SK-N-SH (cell line): Measurements from ENCODE around the gene SPAG6. TPM values are rescaled to one million over a fixed set of nuclear protein-coding genes. Genes with fewer than 3 reads are reported as not detected.

Experiments used
- CTCF ChIA-PET: fragments of 300-600, 350-600 bp; formaldehyde crosslinking; extraction: SDS; loops from one replicate; lab custom pipeline; 2021; lab: Yijun Ruan, JAX
- POLR2A ChIA-PET: fragments of 350-600 bp; sonication (Branson Sonifier 250); formaldehyde crosslinking; extraction: SDS; loops from one replicate; lab custom pipeline; 2020; ENCODE audit warnings: antibody characterized with exemption, inconsistent platforms; lab: Yijun Ruan, JAX
- DNase-seq: peaks from one replicate; pipeline ENCODE4 v3.0.0; 2012
- H2AFZ ChIP-seq: fragments of 200-600 bp; sonication (generic); 2 replicates; pipeline ENCODE4 v1.8.1; 2016; ENCODE audit warnings: antibody characterized with exemption, mild to moderate bottlenecking, low read depth
- H3F3A ChIP-seq: fragments of 200-600 bp; sonication (generic); replicated peaks from 2 replicates; pipeline ENCODE3; 2016; ENCODE audit warnings: antibody characterized with exemption, mild to moderate bottlenecking; ENCODE audit not compliant: insufficient read depth
- H3K27ac ChIP-seq, 2 experiments: fragments of 200-500 bp in 1 of 2; fragments of 200-600 bp in 1 of 2; sonication (Bioruptor generic) in 1 of 2; sonication (generic), shearing (Covaris generic) in 1 of 2; 2 replicates each; pipeline versions ENCODE4 v1.5.1 to v1.6.1; 2014 to 2016; ENCODE audit warnings: low read depth in 2 of 2, inconsistent platforms in 1 of 2, low read length in 1 of 2, mild to moderate bottlenecking in 1 of 2, mixed read lengths in 1 of 2
- H3K27me3 ChIP-seq: fragments of 200-600 bp; sonication (generic), shearing (Covaris generic); 2 replicates; pipeline ENCODE4 v1.6.1; 2016; ENCODE audit warnings: mixed run types; ENCODE audit not compliant: insufficient read depth
- H3K36me3 ChIP-seq, 2 experiments: fragments of 200-500 bp in 1 of 2; fragments of 200-600 bp in 1 of 2; sonication (Bioruptor generic) in 1 of 2; sonication (generic) in 1 of 2; replicated peaks in 1 of 2; 2 replicates each; pipeline versions ENCODE3 to v1.5.1; 2014 to 2016; ENCODE audit warnings: low read length in 1 of 2, mild to moderate bottlenecking in 1 of 2; ENCODE audit not compliant: insufficient read depth in 2 of 2, control insufficient read depth in 1 of 2
- H3K4me1 ChIP-seq, 2 experiments: fragments of 200-500 bp in 1 of 2; fragments of 200-600 bp in 1 of 2; sonication (Bioruptor generic) in 1 of 2; sonication (generic), shearing (Covaris generic) in 1 of 2; 2 replicates each; pipeline versions ENCODE4 v1.5.1 to v1.6.1; 2014 to 2016; ENCODE audit warnings: low read depth in 1 of 2, low read length in 1 of 2, mixed run types in 1 of 2; ENCODE audit not compliant: insufficient read depth in 2 of 2, control insufficient read depth in 1 of 2
- H3K4me2 ChIP-seq: fragments of 200-600 bp; sonication (generic), shearing (Covaris generic); 2 replicates; pipeline ENCODE4 v1.6.1; 2017; ENCODE audit warnings: mixed run types
- H3K4me3 ChIP-seq, 2 experiments: fragments of 200-500 bp in 1 of 2; fragments of 200-600 bp in 1 of 2; sonication (Bioruptor generic) in 1 of 2; sonication (generic), shearing (Covaris generic) in 1 of 2; 2 replicates each; pipeline versions ENCODE4 v1.5.1 to v1.8.1; 2014 to 2016; ENCODE audit warnings: low read depth in 2 of 2, inconsistent platforms in 1 of 2, low read length in 1 of 2, mild to moderate bottlenecking in 1 of 2, mixed read lengths in 1 of 2, moderate library complexity in 1 of 2
- H3K79me2 ChIP-seq: fragments of 200-600 bp; sonication (generic); 2 replicates; pipeline ENCODE4 v1.8.1; 2017; ENCODE audit warnings: mild to moderate bottlenecking; ENCODE audit not compliant: insufficient read depth
- H3K9ac ChIP-seq: fragments of 200-600 bp; sonication (generic); 2 replicates; pipeline ENCODE4 v1.6.1; 2017; ENCODE audit warnings: mixed run types
- H3K9me2 ChIP-seq: fragments of 200-600 bp; sonication (generic); 2 replicates; pipeline ENCODE4 v1.6.1; 2017; ENCODE audit warnings: mixed run types
- H3K9me3 ChIP-seq: fragments of 200-600 bp; sonication (generic); 2 replicates; pipeline ENCODE4 v1.6.1; 2017; ENCODE audit warnings: mixed run types, mild to moderate bottlenecking, moderate library complexity
- H4K20me1 ChIP-seq: fragments of 200-600 bp; sonication (generic); 2 replicates; pipeline ENCODE4 v1.6.1; 2017; ENCODE audit warnings: mild to moderate bottlenecking, mixed run types; ENCODE audit not compliant: insufficient read depth
- CTCF ChIP-seq: fragments of 200-600 bp; sonication (generic); IDR thresholded peaks from 2 replicates; pipeline ENCODE4 v1.6.1; 2017; ENCODE audit warnings: antibody characterized with exemption, mild to moderate bottlenecking, moderate library complexity
- ELF1 ChIP-seq: IDR thresholded peaks from 2 replicates; pipeline ENCODE4 v1.4.0; 2012
- EP300 ChIP-seq, 2 experiments: IDR thresholded peaks; 2 replicates each; pipeline versions ENCODE4 v1.4.0 to v1.6.1; 2012; ENCODE audit warnings: borderline replicate concordance in 1 of 2, low read depth in 1 of 2, low read length in 1 of 2
- FOSL2 ChIP-seq: IDR thresholded peaks from 2 replicates; pipeline ENCODE4 v1.4.0; 2012; ENCODE audit warnings: low read depth, mild to moderate bottlenecking, moderate library complexity, borderline replicate concordance
- IRF3 ChIP-seq: fragments of 150-350 bp; IDR thresholded peaks from 2 replicates; pipeline ENCODE4 v1.6.1; 2016; ENCODE audit warnings: mild to moderate bottlenecking, low read depth, low read length
- MEF2A ChIP-seq: IDR thresholded peaks from 2 replicates; pipeline ENCODE4 v1.4.0; 2012; ENCODE audit warnings: low read depth, borderline replicate concordance
- NFIC ChIP-seq: IDR thresholded peaks from 2 replicates; pipeline ENCODE4 v1.4.0; 2012; ENCODE audit warnings: borderline replicate concordance
- RAD21 ChIP-seq: IDR thresholded peaks from 2 replicates; pipeline ENCODE4 v1.6.1; 2012; ENCODE audit warnings: mild to moderate bottlenecking, low read length
- RCOR1 ChIP-seq: fragments of 150-350 bp; IDR thresholded peaks from 2 replicates; pipeline ENCODE4 v1.6.1; 2017; ENCODE audit warnings: antibody characterized with exemption, low read length
- REST ChIP-seq: IDR thresholded peaks from 2 replicates; pipeline ENCODE4 v1.6.1; 2012; ENCODE audit warnings: mild to moderate bottlenecking, low read depth, low read length, moderate library complexity
- TCF12 ChIP-seq: IDR thresholded peaks from 2 replicates; pipeline ENCODE4 v1.4.0; 2012
- USF2 ChIP-seq: fragments of 150-350 bp; IDR thresholded peaks from 2 replicates; pipeline ENCODE4 v1.6.1; 2017; ENCODE audit warnings: antibody characterized with exemption, low read length, low read depth, borderline replicate concordance
- YY1 ChIP-seq: IDR thresholded peaks from 2 replicates; pipeline ENCODE4 v1.4.0; 2012; ENCODE audit warnings: low read depth, mild to moderate bottlenecking
- ZBTB33 ChIP-seq: IDR thresholded peaks from 2 replicates; pipeline ENCODE4 v1.4.0; 2012; ENCODE audit warnings: low read depth, borderline replicate concordance
- WGBS: methylation state at CpG from one replicate; pipeline ENCODE4 v1.1.6; 2017; ENCODE audit warnings: low lambda C conversion rate; 5-methylcytosine and 5-hydroxymethylcytosine counted together
- polyA plus RNA-seq, 3 experiments: library from polyadenylated mRNA; depleted of rRNA; stranded (reverse); fragments of >200 nt; gene quantifications; 2 replicates each; pipeline ENCODE4 v1.2.3, GENCODE V29; 2012

SPAG6 gene
- polyA plus RNA-seq, 1 of the 3 experiments (the other 2 are of a cell fraction) = 0.77 TPM

- Histone ChIP-seq H3K27me3 (no peaks in the 10 kb centered on the region), H3K9ac (no peak overlapping the region), H2AFZ (no peak overlapping the region), H3K9me2 (no peaks in the 10 kb centered on the region), H3K79me2 (no peaks in the 10 kb centered on the region), H3K4me2 (no peak overlapping the region), H3F3A (no peaks in the 10 kb centered on the region), H3K36me3 (no peaks in the 10 kb centered on the region), H3K27ac (no peak overlapping the region), H3K9me3 (no peaks in the 10 kb centered on the region), H4K20me1 (no peaks in the 10 kb centered on the region), H3K4me3 (no peak overlapping the region), H3K4me1 (no peaks in the 10 kb centered on the region)
- POLR2A ChIA-PET = no interaction called here
- no peak for TF ChIP-seq EP300 (IDR thresholded peaks at IDR 0.05; ENCODE audit: borderline replicate concordance in 1 of 2, low read depth in 1 of 2, low read length in 1 of 2)
- no peak for TF ChIP-seq NFIC
- TF ChIP-seq TCF12 = no peak
- TF ChIP-seq YY1 = no peak
- TF ChIP-seq USF2 = no peak
- no peak for TF ChIP-seq RCOR1
- TF ChIP-seq FOSL2 = no peak
- TF ChIP-seq MEF2A = no peak
- TF ChIP-seq ZBTB33 = no peak
- TF ChIP-seq REST = no peak
- DNase-seq = no peak
- CTCF ChIA-PET = interaction anchor here (0.6 kb wide), 1 partner anchor 219 kb away, joined by 3 read pairs; no protein-coding TSS in a partner anchor
Measured at GRCh38 chr10:22366435-22366703, 21.1 kb downstream of the SPAG6 start.

GRCh38 chr10:22366771-22367170 lies 21.5 kb downstream of the SPAG6 start:
- no peaks in the 10 kb centered on the region for H3K9me3 ChIP-seq
- H3K4me3 ChIP-seq = no peak overlapping the region
- H2AFZ ChIP-seq = no peak overlapping the region
- H3K79me2 ChIP-seq = no peaks in the 10 kb centered on the region
- TF ChIP-seq IRF3 (no peak), CTCF (no peak), RAD21 (no peak), ELF1 (no peak)
- ChIA-PET POLR2A (no interaction called here), CTCF (interaction anchor here (0.6 kb wide), 1 partner anchor 219 kb away, joined by 3 read pairs; no protein-coding TSS in a partner anchor)
- no peaks in the 10 kb centered on the region for H3F3A ChIP-seq
- H3K36me3 ChIP-seq = no peaks in the 10 kb centered on the region
- 53% methylated on average over 2 of the region's 2 CpGs for WGBS
- no peaks in the 10 kb centered on the region for H3K27me3 ChIP-seq
- no peaks in the 10 kb centered on the region for H3K9me2 ChIP-seq
- no peaks in the 10 kb centered on the region for H4K20me1 ChIP-seq
- no peaks in the 10 kb centered on the region for H3K4me1 ChIP-seq
- no peak overlapping the region for H3K4me2 ChIP-seq
- H3K9ac ChIP-seq = no peak overlapping the region
- DNase-seq = no peak
- H3K27ac ChIP-seq = no peak overlapping the region
